Measurements from ENCODE around the gene ASB2.

ASB2 gene

DNA sequence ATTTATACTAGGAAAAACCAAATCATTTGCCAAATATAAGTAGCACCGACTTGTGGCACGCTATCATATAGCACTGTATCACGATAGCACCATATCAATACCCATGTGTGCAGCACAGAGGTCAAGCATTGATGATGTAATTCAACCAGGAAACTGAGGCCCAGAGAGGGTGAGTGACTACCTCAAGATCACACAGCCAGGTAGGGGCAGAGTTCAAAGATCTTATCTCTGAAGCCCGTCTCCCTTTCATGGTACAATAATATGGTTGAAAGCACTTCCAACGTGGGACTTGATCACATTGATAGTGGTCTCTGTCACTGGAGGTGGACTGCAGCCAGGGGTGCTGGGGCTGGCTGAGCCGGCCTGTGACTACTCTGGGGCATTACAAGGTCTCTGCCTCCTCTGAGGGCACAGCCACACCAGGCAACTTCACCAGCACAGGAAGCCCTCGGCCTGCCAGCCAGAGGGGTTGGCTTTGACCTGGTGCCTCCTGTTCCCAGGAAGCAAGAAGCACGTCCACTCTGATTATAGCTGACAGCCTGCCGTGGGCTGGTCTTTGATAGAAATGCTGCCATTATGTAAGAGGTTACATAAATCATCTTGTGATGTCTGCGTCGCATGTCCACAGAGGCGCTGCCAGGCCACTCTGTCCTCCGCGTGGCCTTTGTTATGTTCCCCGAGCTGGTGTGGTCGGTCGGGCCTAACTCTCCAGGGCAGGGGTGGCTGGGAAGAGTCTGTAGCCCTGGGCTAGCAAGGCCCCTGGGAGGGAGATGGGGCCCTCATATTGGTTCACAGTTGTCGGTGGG, 55.2 kb downstream of the ASB2 start:
- H3K4me3 ChIP-seq (ENCODE audit: insufficient read depth, low read depth, low read length), result no peak overlapping the region
- H3K27me3 ChIP-seq (ENCODE audit: control insufficient read depth, insufficient read depth, low read length, poor library complexity, severe bottlenecking), result no peaks in the 10 kb centered on the region
- no peak overlapping the region for H3K27ac ChIP-seq (ENCODE audit: insufficient read depth, low read depth, low read length, poor library complexity, severe bottlenecking)

GRCh38 chr14:93917141-93917540, 59.2 kb downstream of the ASB2 start:
- H3K4me3 ChIP-seq (ENCODE audit: insufficient read depth, low read depth, low read length), result no peak overlapping the region
- no peaks in the 10 kb centered on the region for H3K9me3 ChIP-seq (ENCODE audit: control insufficient read depth, low read length)
- H3K27ac ChIP-seq (ENCODE audit: insufficient read depth, low read depth, low read length, poor library complexity, severe bottlenecking), result no peak overlapping the region
- no peaks in the 10 kb centered on the region for H3K36me3 ChIP-seq (ENCODE audit: control insufficient read depth, insufficient read depth, low read length)
- WGBS, 2 experiments, result 94 to 95% methylated on average over 7 of the region's 7 CpGs
- H3K27me3 ChIP-seq (ENCODE audit: control insufficient read depth, insufficient read depth, low read length, poor library complexity, severe bottlenecking), result no peaks in the 10 kb centered on the region
- H3K4me1 ChIP-seq (ENCODE audit: control insufficient read depth, insufficient read depth, low read length), result no peaks in the 10 kb centered on the region

More for the DNA sequence above, 55.2 kb downstream of the ASB2 start:
- Histone ChIP-seq H3K4me1 (ENCODE audit: control insufficient read depth, insufficient read depth, low read length) (peaks cover 16% of the 10 kb centered on the region), H3K36me3 (ENCODE audit: control insufficient read depth, insufficient read depth, low read length) (no peaks in the 10 kb centered on the region), H3K9me3 (ENCODE audit: control insufficient read depth, low read length) (no peaks in the 10 kb centered on the region)
- 93 to 94% methylated on average over 18 of the region's 18 CpGs for WGBS, 2 experiments

- no peak overlapping the region for H3K4me3 ChIP-seq (ENCODE audit: insufficient read depth, low read depth, low read length)
- H3K36me3 ChIP-seq (ENCODE audit: control insufficient read depth, insufficient read depth, low read length), result no peaks in the 10 kb centered on the region
- no peaks in the 10 kb centered on the region for H3K4me1 ChIP-seq (ENCODE audit: control insufficient read depth, insufficient read depth, low read length)
- whole genome bisulfite sequencing, 2 experiments, result 88 to 93% methylated on average over 3 of the region's 3 CpGs
- H3K27me3 ChIP-seq (ENCODE audit: control insufficient read depth, insufficient read depth, low read length, poor library complexity, severe bottlenecking), result no peaks in the 10 kb centered on the region
- no peaks in the 10 kb centered on the region for H3K9me3 ChIP-seq (ENCODE audit: control insufficient read depth, low read length)
- no peak overlapping the region for H3K27ac ChIP-seq (ENCODE audit: insufficient read depth, low read depth, low read length, poor library complexity, severe bottlenecking)
Observed at GRCh38 chr14:93916498-93916897, 59.9 kb downstream of the ASB2 start.

DNA sequence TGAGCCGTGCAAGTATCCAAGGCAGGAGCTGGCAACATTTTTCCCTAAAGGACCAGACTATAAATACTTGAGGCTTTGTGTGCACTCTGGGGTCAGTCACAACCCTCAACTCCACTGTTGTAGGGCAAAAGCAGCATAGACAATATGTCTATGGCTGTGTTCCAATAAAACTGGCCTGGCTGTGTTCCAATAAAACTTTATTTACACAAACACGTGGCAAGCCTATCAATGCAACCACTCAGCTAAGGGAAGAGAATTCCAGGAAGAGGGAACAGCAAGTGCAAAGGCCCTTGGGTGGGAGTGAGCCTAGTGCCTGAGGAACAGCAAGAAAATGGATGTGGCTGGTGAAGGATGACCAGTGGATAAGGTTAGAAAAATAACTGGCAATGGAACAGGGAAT, 60.6 kb downstream of the ASB2 start:
- H3K27me3 ChIP-seq (ENCODE audit: control insufficient read depth, insufficient read depth, low read length, poor library complexity, severe bottlenecking), result no peaks in the 10 kb centered on the region
- H3K4me1 ChIP-seq (ENCODE audit: control insufficient read depth, insufficient read depth, low read length), result no peaks in the 10 kb centered on the region
- WGBS, 2 experiments, result 82 to 84% methylated on average over 2 of the region's 2 CpGs
- no peaks in the 10 kb centered on the region for H3K9me3 ChIP-seq (ENCODE audit: control insufficient read depth, low read length)
- no peak overlapping the region for H3K27ac ChIP-seq (ENCODE audit: insufficient read depth, low read depth, low read length, poor library complexity, severe bottlenecking)
- H3K36me3 ChIP-seq (ENCODE audit: control insufficient read depth, insufficient read depth, low read length), result no peaks in the 10 kb centered on the region
- H3K4me3 ChIP-seq (ENCODE audit: insufficient read depth, low read depth, low read length), result no peak overlapping the region

DNA sequence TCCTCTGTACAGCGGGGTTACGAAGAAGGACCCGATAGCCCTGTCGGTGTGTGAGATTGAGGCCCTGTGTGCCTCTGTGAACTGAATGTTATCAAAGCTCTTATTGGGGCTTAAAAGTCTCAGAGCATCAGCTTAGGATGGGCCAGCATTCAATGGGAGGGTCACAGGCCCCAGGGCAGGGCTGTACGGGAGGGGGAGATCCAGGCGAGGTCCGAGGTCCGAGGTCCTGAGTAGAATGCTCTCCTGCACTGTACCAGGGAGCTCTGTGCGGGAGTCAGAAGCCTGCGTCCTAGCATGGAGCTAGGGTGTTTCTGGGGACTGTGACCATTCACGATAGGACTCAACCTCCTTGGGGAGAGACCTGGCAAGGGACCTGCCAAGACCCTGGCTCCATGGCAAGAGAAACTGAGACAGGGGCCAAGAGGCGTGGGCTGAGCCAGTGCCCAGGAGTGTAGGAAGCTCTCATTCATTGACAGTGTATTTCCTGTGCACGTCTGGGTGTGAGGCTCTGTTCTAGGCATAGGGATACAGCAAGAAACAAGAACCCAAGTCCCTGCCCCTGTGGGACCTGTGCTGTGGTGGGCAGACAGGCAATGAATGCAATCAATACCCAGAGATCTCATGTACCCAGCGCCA, 61.2 kb downstream of the ASB2 start:
- Histone ChIP-seq H3K9me3 (ENCODE audit: control insufficient read depth, low read length) (no peaks in the 10 kb centered on the region), H3K36me3 (ENCODE audit: control insufficient read depth, insufficient read depth, low read length) (no peaks in the 10 kb centered on the region), H3K4me3 (ENCODE audit: insufficient read depth, low read depth, low read length) (no peak overlapping the region), H3K4me1 (ENCODE audit: control insufficient read depth, insufficient read depth, low read length) (no peaks in the 10 kb centered on the region), H3K27ac (ENCODE audit: insufficient read depth, low read depth, low read length, poor library complexity, severe bottlenecking) (no peak overlapping the region), H3K27me3 (ENCODE audit: control insufficient read depth, insufficient read depth, low read length, poor library complexity, severe bottlenecking) (no peaks in the 10 kb centered on the region)
- WGBS, 2 experiments, result 89 to 91% methylated on average over 14 of the region's 14 CpGs

- Histone ChIP-seq H3K27me3 (ENCODE audit: control insufficient read depth, insufficient read depth, low read length, poor library complexity, severe bottlenecking) (no peaks in the 10 kb centered on the region), H3K9me3 (ENCODE audit: control insufficient read depth, low read length) (no peaks in the 10 kb centered on the region), H3K27ac (ENCODE audit: insufficient read depth, low read depth, low read length, poor library complexity, severe bottlenecking) (no peak overlapping the region), H3K4me1 (ENCODE audit: control insufficient read depth, insufficient read depth, low read length) (no peaks in the 10 kb centered on the region), H3K36me3 (ENCODE audit: control insufficient read depth, insufficient read depth, low read length) (no peaks in the 10 kb centered on the region), H3K4me3 (ENCODE audit: insufficient read depth, low read depth, low read length) (no peak overlapping the region)
- 92 to 98% methylated on average over 4 of the region's 4 CpGs for WGBS, 2 experiments
Observed at GRCh38 chr14:93914278-93914677, 62.1 kb downstream of the ASB2 start.

GRCh38 chr14:93912782-93913181, 63.6 kb downstream of the ASB2 start:
- Histone ChIP-seq H3K9me3 (ENCODE audit: control insufficient read depth, low read length) (no peaks in the 10 kb centered on the region), H3K27ac (ENCODE audit: insufficient read depth, low read depth, low read length, poor library complexity, severe bottlenecking) (no peak overlapping the region), H3K4me3 (ENCODE audit: insufficient read depth, low read depth, low read length) (no peak overlapping the region), H3K36me3 (ENCODE audit: control insufficient read depth, insufficient read depth, low read length) (no peaks in the 10 kb centered on the region), H3K4me1 (ENCODE audit: control insufficient read depth, insufficient read depth, low read length) (no peaks in the 10 kb centered on the region), H3K27me3 (ENCODE audit: control insufficient read depth, insufficient read depth, low read length, poor library complexity, severe bottlenecking) (no peaks in the 10 kb centered on the region)
- 91 to 96% methylated on average over 4 of the region's 4 CpGs for WGBS, 2 experiments

DNA sequence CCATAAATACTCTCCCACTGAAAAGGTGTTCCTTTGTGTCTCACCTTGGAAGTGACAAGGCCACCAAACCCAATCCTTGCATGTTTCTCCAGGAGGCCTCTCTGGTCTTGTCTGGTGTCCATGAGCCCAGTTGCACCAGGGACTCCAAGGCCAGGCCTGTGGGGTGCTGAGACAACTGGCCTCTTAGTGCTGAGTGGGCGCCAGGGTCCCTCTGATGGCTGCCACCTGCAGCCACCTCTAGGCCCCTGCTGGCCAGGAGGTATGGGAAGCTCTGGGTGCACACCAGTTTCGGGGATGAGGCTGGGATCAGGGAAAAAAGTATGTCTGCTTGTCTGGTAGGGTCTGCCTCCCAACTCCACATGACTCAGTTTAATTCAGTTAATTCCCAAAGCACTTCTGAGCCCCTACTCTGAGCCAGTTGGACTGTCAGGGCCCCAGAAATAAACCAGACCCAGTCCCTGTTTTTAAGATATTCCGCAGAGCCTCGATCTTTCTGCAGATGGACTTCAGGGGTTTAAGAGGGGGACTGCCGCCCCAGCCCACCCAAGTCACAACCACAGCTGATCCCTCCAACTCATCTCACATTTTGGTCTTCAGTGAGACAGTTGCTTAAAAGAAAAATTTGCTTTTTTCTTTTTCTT, 64.3 kb downstream of the ASB2 start:
- WGBS, 2 experiments, result 92 to 97% methylated on average over 5 of the region's 5 CpGs
- no peaks in the 10 kb centered on the region for H3K4me1 ChIP-seq (ENCODE audit: control insufficient read depth, insufficient read depth, low read length)
- H3K27me3 ChIP-seq (ENCODE audit: control insufficient read depth, insufficient read depth, low read length, poor library complexity, severe bottlenecking), result no peaks in the 10 kb centered on the region
- H3K27ac ChIP-seq (ENCODE audit: insufficient read depth, low read depth, low read length, poor library complexity, severe bottlenecking), result no peak overlapping the region
- no peak overlapping the region for H3K4me3 ChIP-seq (ENCODE audit: insufficient read depth, low read depth, low read length)
- no peaks in the 10 kb centered on the region for H3K9me3 ChIP-seq (ENCODE audit: control insufficient read depth, low read length)
- H3K36me3 ChIP-seq (ENCODE audit: control insufficient read depth, insufficient read depth, low read length), result no peaks in the 10 kb centered on the region

DNA sequence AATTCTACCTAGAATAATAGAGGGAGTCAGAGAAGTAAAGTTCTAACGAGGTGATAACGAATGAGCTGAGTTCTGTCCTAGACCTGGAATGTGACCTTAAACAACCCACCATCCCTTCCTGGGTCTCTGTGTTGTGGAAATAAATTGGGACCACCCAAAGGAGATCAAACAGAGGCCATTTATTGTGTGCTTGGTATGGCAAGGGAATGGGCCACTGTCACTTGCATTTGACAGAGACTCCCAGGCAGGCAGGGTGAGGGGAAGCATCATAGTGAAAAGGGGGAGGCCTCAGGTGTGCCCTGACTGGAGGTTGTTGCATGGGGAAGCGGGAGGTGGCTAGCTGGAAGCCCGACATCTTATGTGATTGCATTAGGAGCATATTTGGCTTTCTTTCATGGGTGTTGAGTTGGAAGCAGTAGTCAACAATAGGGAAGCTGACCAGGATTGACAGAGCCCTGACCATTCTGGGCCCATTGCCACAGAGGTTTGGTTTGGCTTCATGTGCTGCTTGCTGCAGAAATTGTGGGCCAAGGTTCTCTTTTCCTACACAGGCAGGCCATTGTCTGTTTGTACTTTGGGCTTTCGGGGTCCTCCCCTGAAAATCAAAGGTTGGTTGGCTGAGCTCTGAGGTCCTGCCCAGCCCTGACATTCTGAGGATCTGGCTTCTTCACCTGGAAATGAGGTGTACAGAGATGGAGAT, 66.8 kb downstream of the ASB2 start:
- H3K27me3 ChIP-seq (ENCODE audit: control insufficient read depth, insufficient read depth, low read length, poor library complexity, severe bottlenecking), result no peaks in the 10 kb centered on the region
- 96 to 97% methylated on average over 5 of the region's 5 CpGs for WGBS, 2 experiments
- no peaks in the 10 kb centered on the region for H3K4me1 ChIP-seq (ENCODE audit: control insufficient read depth, insufficient read depth, low read length)
- H3K4me3 ChIP-seq (ENCODE audit: insufficient read depth, low read depth, low read length), result no peak overlapping the region
- H3K36me3 ChIP-seq (ENCODE audit: control insufficient read depth, insufficient read depth, low read length), result no peaks in the 10 kb centered on the region
- no peaks in the 10 kb centered on the region for H3K9me3 ChIP-seq (ENCODE audit: control insufficient read depth, low read length)
- no peak overlapping the region for H3K27ac ChIP-seq (ENCODE audit: insufficient read depth, low read depth, low read length, poor library complexity, severe bottlenecking)

Measured in ectodermal cell (in vitro differentiated cells).